HG03139 (cell line): ENCODE data around the gene TEKT3.

Experiments used
- ATAC-seq: cut with Tn5 transposase; IDR thresholded peaks from one replicate; pipeline ENCODE4 v1.9.1; 2021; ENCODE audit not compliant: unreplicated experiment

The TEKT3 gene

GRCh38 chr17:15350777-15351477 lies 9.5 kb upstream of the TEKT3 start:
- ATAC-seq, result no peak

GRCh38 chr17:15349119-15349518 lies 7.7 kb upstream of the TEKT3 start:
- no peak for ATAC-seq

GRCh38 chr17:15348021-15348420 lies 6.6 kb upstream of the TEKT3 start:
- no peak for ATAC-seq

GRCh38 chr17:15346066-15346595 lies 4.7 kb upstream of the TEKT3 start:
- ATAC-seq, result no peak

- no peak for ATAC-seq
Measured at GRCh38 chr17:15343749-15344148, 2.4 kb upstream of the TEKT3 start.

- ATAC-seq, result no peak
Measured at GRCh38 chr17:15342460-15342859, 1.1 kb upstream of the TEKT3 start.

GRCh38 chr17:15341966-15342365 lies 569 bp upstream of the TEKT3 start:
- no peak for ATAC-seq

- no peak for ATAC-seq
Measured at GRCh38 chr17:15340966-15341365, 431 bp downstream of the TEKT3 start.

GRCh38 chr17:15335446-15335845 lies 6.0 kb downstream of the TEKT3 start:
- no peak for ATAC-seq

- no peak for ATAC-seq
Measured at GRCh38 chr17:15334266-15334665, 7.1 kb downstream of the TEKT3 start.

- no peak for ATAC-seq
Measured at GRCh38 chr17:15332338-15332737, 9.1 kb downstream of the TEKT3 start.

GRCh38 chr17:15323131-15323530 lies 18.3 kb downstream of the TEKT3 start:
- no peak for ATAC-seq

GRCh38 chr17:15321556-15322251 lies 19.7 kb downstream of the TEKT3 start:
- ATAC-seq, result no peak

- ATAC-seq, result no peak
Measured at GRCh38 chr17:15319452-15320010, 21.9 kb downstream of the TEKT3 start.

- no peak for ATAC-seq
Measured at GRCh38 chr17:15311996-15312395, 29.4 kb downstream of the TEKT3 start.

- no peak for ATAC-seq
Measured at GRCh38 chr17:15309793-15310192, 31.6 kb downstream of the TEKT3 start.

GRCh38 chr17:15309236-15309635 lies 32.2 kb downstream of the TEKT3 start:
- no peak for ATAC-seq

- no peak for ATAC-seq
Measured at GRCh38 chr17:15308758-15309157, 32.6 kb downstream of the TEKT3 start.

- ATAC-seq, result no peak
Measured at GRCh38 chr17:15307710-15308111, 33.7 kb downstream of the TEKT3 start.

- ATAC-seq, result no peak
Measured at GRCh38 chr17:15303851-15304250, 37.5 kb downstream of the TEKT3 start.

GRCh38 chr17:15303268-15303667 lies 38.1 kb downstream of the TEKT3 start:
- no peak for ATAC-seq

GRCh38 chr17:15301845-15302244 lies 39.6 kb downstream of the TEKT3 start:
- ATAC-seq, result no peak
